WTC11 (cell line): ENCODE data around the gene SLC28A1. TPM values are rescaled to one million over a fixed set of nuclear protein-coding genes. Genes with fewer than 3 reads are reported as not detected.

ENCODE experiments used
- ATAC-seq: fragments of 200-7000 bp; cut with Tn5 transposase; 2 replicates; pipeline ENCODE4 v1.10.0; 2021; ENCODE audit warnings: mild to moderate bottlenecking, moderate library complexity
- CTCF ChIA-PET: fragments of 300-600 bp; sonication (Branson Sonifier 250); formaldehyde crosslinking; loops from one replicate; lab custom pipeline; 2021; ENCODE audit warnings: antibody characterized with exemption; lab: Charles Lee
- POLR2A ChIA-PET: fragments of 350-600 bp; sonication (Branson Sonifier 250); formaldehyde crosslinking; loops from one replicate; lab custom pipeline; 2021; ENCODE audit warnings: antibody characterized with exemption; lab: Charles Lee
- DNase-seq: peaks from one replicate; pipeline ENCODE4 v3.0.0; 2021; ENCODE audit warnings: low spot score
- H3K27ac Mint-ChIP-seq: 2 replicates; pipeline ENCODE4 v1.8.0; 2021; ENCODE audit warnings: mixed read lengths
- H3K27me3 Mint-ChIP-seq: 2 replicates; pipeline ENCODE4 v1.8.0; 2021; ENCODE audit warnings: low read depth, mild to moderate bottlenecking, moderate library complexity, mixed read lengths
- H3K36me3 Mint-ChIP-seq: 2 replicates; pipeline ENCODE4 v1.8.0; 2021; ENCODE audit warnings: mixed read lengths
- H3K4me1 Mint-ChIP-seq: 2 replicates; pipeline ENCODE4 v1.8.0; 2022; ENCODE audit warnings: mixed read lengths
- H3K4me3 Mint-ChIP-seq: 2 replicates; pipeline ENCODE4 v1.8.0; 2021; ENCODE audit warnings: mild to moderate bottlenecking, moderate library complexity, mixed read lengths
- H3K9me3 Mint-ChIP-seq: 2 replicates; pipeline ENCODE4 v1.8.0; 2021; ENCODE audit warnings: mixed read lengths
- ATF3 ChIP-seq: sonication (generic); formaldehyde crosslinking; conservative IDR thresholded peaks from 2 replicates; pipeline ENCODE4 v1.8.1; 2022; ENCODE audit warnings: mild to moderate bottlenecking, missing genetic modification reagents
- ATF6 ChIP-seq: sonication (generic); formaldehyde crosslinking; IDR thresholded peaks from 2 replicates; pipeline ENCODE4 v1.8.1; 2023; ENCODE audit warnings: mild to moderate bottlenecking, missing genetic modification reagents
- CREM ChIP-seq: sonication (generic); formaldehyde crosslinking; IDR thresholded peaks from 2 replicates; pipeline ENCODE4 v1.8.1; 2022; ENCODE audit warnings: mild to moderate bottlenecking, missing genetic modification reagents, moderate library complexity
- E2F4 ChIP-seq: sonication (generic); formaldehyde crosslinking; IDR thresholded peaks from 2 replicates; pipeline ENCODE4 v1.8.1; 2022; ENCODE audit warnings: low read depth, mild to moderate bottlenecking, moderate library complexity, missing genetic modification reagents, borderline replicate concordance
- ELF4 ChIP-seq: sonication (generic); formaldehyde crosslinking; IDR thresholded peaks from 2 replicates; pipeline ENCODE4 v1.8.1; 2022; ENCODE audit warnings: low read depth, mild to moderate bottlenecking, moderate library complexity, missing genetic modification reagents
- EMX1 ChIP-seq: fragments of 250-450 bp; sonication (Bioruptor Pico); IDR thresholded peaks from 2 replicates; pipeline ENCODE4 v1.8.0; 2021; ENCODE audit warnings: mild to moderate bottlenecking
- GABPB1 ChIP-seq: sonication (generic); formaldehyde crosslinking; IDR thresholded peaks from 2 replicates; pipeline ENCODE4 v1.8.1; 2023; ENCODE audit warnings: mild to moderate bottlenecking, missing genetic modification reagents
- GRHL2 ChIP-seq: fragments of 250-450 bp; sonication (Bioruptor Pico); IDR thresholded peaks from 2 replicates; pipeline ENCODE4 v1.8.0; 2022; ENCODE audit warnings: mild to moderate bottlenecking, moderate library complexity; ENCODE audit not compliant: insufficient replicate concordance, severe bottlenecking
- IRF1 ChIP-seq: sonication (generic); formaldehyde crosslinking; IDR thresholded peaks from 2 replicates; pipeline ENCODE4 v1.8.0; 2023; ENCODE audit warnings: missing genetic modification reagents
- NFATC4 ChIP-seq: fragments of 250-450 bp; sonication (Bioruptor Pico); IDR thresholded peaks from 2 replicates; pipeline ENCODE4 v1.9.0; 2021; ENCODE audit warnings: mild to moderate bottlenecking
- NR3C1 ChIP-seq: sonication (generic); formaldehyde crosslinking; conservative IDR thresholded peaks from 2 replicates; pipeline ENCODE4 v1.8.1; 2023; ENCODE audit warnings: low read depth, mild to moderate bottlenecking, missing genetic modification reagents
- RELA ChIP-seq: sonication (generic); formaldehyde crosslinking; IDR thresholded peaks from 2 replicates; pipeline ENCODE4 v1.8.1; 2022; ENCODE audit warnings: missing genetic modification reagents, mild to moderate bottlenecking, borderline replicate concordance
- RORB ChIP-seq: fragments of 250-450 bp; sonication (Bioruptor Pico); IDR thresholded peaks from 2 replicates; pipeline ENCODE4 v1.9.0; 2021; ENCODE audit warnings: mild to moderate bottlenecking
- SP1 ChIP-seq: sonication (generic); formaldehyde crosslinking; conservative IDR thresholded peaks from 2 replicates; pipeline ENCODE4 v1.8.1; 2022; ENCODE audit warnings: missing genetic modification reagents
- STAT6 ChIP-seq: sonication (generic); formaldehyde crosslinking; conservative IDR thresholded peaks from 2 replicates; pipeline ENCODE4 v1.8.1; 2023; ENCODE audit warnings: mild to moderate bottlenecking, low read depth, missing genetic modification reagents, moderate library complexity
- TCF7 ChIP-seq: sonication (generic); formaldehyde crosslinking; IDR thresholded peaks from 2 replicates; pipeline ENCODE4 v1.8.0; 2022; ENCODE audit warnings: mild to moderate bottlenecking, low read depth, missing genetic modification reagents, moderate library complexity
- ZBTB43 ChIP-seq: sonication (generic); formaldehyde crosslinking; IDR thresholded peaks from 2 replicates; pipeline ENCODE4 v1.8.1; 2023; ENCODE audit warnings: mild to moderate bottlenecking, missing genetic modification reagents
- ZNF219 ChIP-seq: sonication (generic); formaldehyde crosslinking; IDR thresholded peaks from 2 replicates; pipeline ENCODE4 v1.8.0; 2023; ENCODE audit warnings: missing genetic modification reagents, mild to moderate bottlenecking, borderline replicate concordance
- ZNF416 ChIP-seq: fragments of 250-450 bp; sonication (Bioruptor Pico); IDR thresholded peaks from 2 replicates; pipeline ENCODE4 v1.9.0; 2021; ENCODE audit warnings: mild to moderate bottlenecking, inconsistent platforms
- ZSCAN18 ChIP-seq: fragments of 250-450 bp; sonication (Bioruptor Pico); IDR thresholded peaks from 2 replicates; pipeline ENCODE4 v2.1.2; 2022; ENCODE audit warnings: mild to moderate bottlenecking, moderate library complexity
- total RNA-seq: library from RNA; stranded (reverse); gene quantifications from 3 replicates; pipeline ENCODE4 v1.2.3, GENCODE V29; 2021

Gene SLC28A1
- total RNA-seq, 1 experiment from 2014 or later: not detected

- peaks cover 14% of the 10 kb centered on the region for H3K4me1 Mint-ChIP-seq
- no peak overlapping the region for H3K27ac Mint-ChIP-seq
- DNase-seq: no peak
- CTCF ChIA-PET: interaction anchor here (0.7 to 2.3 kb wide), 47 partner anchors 8 to 344 kb away, joined by 3 to 24 read pairs (median 6); partner anchors contain the start of genes PDE8A, SEC11A, SLC28A1 and ZSCAN2
- no peaks in the 10 kb centered on the region for H3K9me3 Mint-ChIP-seq
- no peak overlapping the region for H3K4me3 Mint-ChIP-seq
- H3K36me3 Mint-ChIP-seq: no peaks in the 10 kb centered on the region
- TF ChIP-seq E2F4 (CRISPR knock-in tag): no peak
- TF ChIP-seq, all 79 proteins: peak for 0
- H3K27me3 Mint-ChIP-seq: no peaks in the 10 kb centered on the region
- POLR2A ChIA-PET: interaction anchor here (0.7 to 0.8 kb wide), 2 partner anchors 48 to 72 kb away, joined by 3 to 4 read pairs; no protein-coding TSS in a partner anchor
- ATAC-seq: no peak
Measured at GRCh38 chr15:84928843-84929168, 44.3 kb downstream of the SLC28A1 start.

- ATAC-seq: no peak
- Mint-ChIP-seq H3K4me3 (no peak overlapping the region), H3K27me3 (no peaks in the 10 kb centered on the region), H3K9me3 (no peaks in the 10 kb centered on the region), H3K27ac (no peak overlapping the region), H3K4me1 (peaks cover 7% of the 10 kb centered on the region), H3K36me3 (no peaks in the 10 kb centered on the region)
- POLR2A ChIA-PET: no interaction called here
- CTCF ChIA-PET: interaction anchor here (0.8 to 2.5 kb wide), 3 partner anchors 51 to 342 kb away, joined by 6 to 24 read pairs (median 7); no protein-coding TSS in a partner anchor
- no peak for DNase-seq
- no peak for TF ChIP-seq NFATC4 (CRISPR knock-in tag)
- TF ChIP-seq GABPB1 (CRISPR knock-in tag): no peak
- no peak for TF ChIP-seq STAT6 (CRISPR knock-in tag)
- TF ChIP-seq ATF3: no peak
- no peak for TF ChIP-seq ZNF219
- TF ChIP-seq RORB (CRISPR knock-in tag): no peak
- no peak for TF ChIP-seq SP1 (CRISPR knock-in tag)
- no peak for TF ChIP-seq ZSCAN18 (CRISPR knock-in tag)
- TF ChIP-seq ZNF416 (CRISPR knock-in tag): no peak
- no peak for TF ChIP-seq TCF7 (CRISPR knock-in tag)
- no peak for TF ChIP-seq CREM
- TF ChIP-seq NR3C1: no peak
- TF ChIP-seq ELF4 (CRISPR knock-in tag): no peak
- TF ChIP-seq ATF6 (CRISPR knock-in tag): no peak
- TF ChIP-seq RELA (CRISPR knock-in tag): no peak
- no peak for TF ChIP-seq GRHL2 (CRISPR knock-in tag)
- no peak for TF ChIP-seq IRF1 (CRISPR knock-in tag)
- no peak for TF ChIP-seq EMX1
- TF ChIP-seq ZBTB43 (CRISPR knock-in tag): no peak
Measured at GRCh38 chr15:84929795-84930603, 45.5 kb downstream of the SLC28A1 start.
